NOMO-1 treated with DMSO at 0.1 percent for 48 hours (cell line): ENCODE data around the gene SHISA9.
"Not testable (repeated sequence)": the region's sequence is repeated elsewhere in the genome, so short reads cannot be mapped to it uniquely, and the experiment has no call there.

Experiments
- DNase-seq: peaks from one replicate; lab custom pipeline; 2025; ENCODE audit not compliant: unreplicated experiment; lab: John Stamatoyannopoulos, UW

SHISA9 gene

DNA sequence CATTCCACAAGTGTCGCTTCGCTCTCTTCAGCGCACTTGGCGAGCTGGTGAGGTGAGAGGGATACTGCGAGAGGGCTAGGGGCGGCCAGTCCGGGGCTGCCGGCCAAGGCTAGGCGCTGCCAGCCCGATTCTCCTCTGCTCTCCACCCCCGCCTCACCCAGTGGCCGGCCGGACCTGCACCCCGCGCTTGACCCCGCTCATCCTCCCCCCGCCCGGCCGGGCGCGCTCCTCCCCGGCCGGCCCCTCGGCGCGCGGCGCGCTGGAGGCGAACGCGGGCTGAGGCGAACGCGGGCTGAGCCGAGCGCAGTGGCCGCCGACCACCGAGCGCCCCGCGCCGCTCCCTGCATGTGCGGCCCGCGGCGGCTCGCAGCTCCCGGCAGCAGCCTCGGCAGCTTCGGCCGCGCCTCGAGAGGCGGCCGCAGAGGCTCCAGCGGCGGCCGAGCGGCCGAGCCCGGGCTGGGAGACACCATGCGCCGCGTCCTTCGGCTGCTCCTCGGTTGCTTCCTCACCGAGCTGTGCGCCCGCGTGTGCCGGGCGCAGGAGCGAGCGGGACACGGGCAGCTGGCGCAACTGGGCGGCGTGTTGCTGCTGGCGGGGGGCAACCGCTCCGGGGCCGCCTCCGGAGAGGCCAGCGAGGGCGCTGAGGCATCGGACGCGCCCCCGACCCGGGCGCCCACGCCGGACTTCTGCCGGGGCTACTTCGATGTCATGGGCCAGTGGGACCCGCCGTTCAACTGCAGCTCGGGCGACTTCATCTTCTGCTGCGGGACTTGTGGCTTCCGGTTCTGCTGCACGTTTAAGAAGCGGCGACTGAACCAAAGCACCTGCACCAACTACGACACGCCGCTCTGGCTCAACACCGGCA, at the start of gene SHISA9:
Gene SHISA9, plus strand, starts transcription at position 2 of the 865 bp plus-strand sequence.
- DNase-seq = no peak

DNA sequence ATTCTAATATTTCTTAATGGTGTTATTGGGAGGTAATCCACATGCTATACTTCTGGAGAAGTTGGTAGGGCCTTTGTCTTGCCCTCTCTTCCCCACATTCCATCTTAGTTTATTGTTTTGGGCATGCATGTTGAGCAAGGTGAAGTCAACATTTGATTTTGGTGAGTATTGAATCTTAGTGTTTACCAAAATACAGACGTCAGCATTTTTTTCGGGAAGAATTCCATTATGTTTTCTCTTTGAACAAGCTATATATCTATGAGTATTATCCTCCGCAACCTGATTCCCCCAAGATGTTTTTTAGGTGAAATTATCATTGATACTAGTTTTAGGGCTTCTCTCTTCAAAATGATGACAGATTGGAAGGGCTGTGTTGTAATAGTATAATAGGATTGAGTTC, 47.4 kb upstream of the SHISA9 start:
- DNase-seq = no peak

DNA sequence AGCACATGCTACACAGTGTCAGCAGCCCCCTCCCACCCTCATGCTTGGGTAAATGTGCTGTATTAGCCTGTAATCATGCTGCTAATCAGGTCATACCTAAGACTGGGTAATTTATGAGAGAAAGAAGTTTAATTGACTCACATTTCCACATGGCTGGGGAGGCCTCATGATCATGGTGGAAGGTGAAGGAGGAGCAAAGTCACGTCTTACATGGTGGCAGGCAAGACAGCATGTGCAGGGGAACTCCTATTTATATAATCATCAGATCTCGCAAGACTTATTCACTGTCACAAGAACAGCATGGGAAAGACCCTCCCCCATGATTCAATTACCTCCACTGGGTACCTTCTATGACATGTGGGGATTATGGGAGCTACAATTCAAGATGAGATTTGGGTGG, 44.0 kb upstream of the SHISA9 start:
- DNase-seq = not testable (repeated sequence)

DNA sequence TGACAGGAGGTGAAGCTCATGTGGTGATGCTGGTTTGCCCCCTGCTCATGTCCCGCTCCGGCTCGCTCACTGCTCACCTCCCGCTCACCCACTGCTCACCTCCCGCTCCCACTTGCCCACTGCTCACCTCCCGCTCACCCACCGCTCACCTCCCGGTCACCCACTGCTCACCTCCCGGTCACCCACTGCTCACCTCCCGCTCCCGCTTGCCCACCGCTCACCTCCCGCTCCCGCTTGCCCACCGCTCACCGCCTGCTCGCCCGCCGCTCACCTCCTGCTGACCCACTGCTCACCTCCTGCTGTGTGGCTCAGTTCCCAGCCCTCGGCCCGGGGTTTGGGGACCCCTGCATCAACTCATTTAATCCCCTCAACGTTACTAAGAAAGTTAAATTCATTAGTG, 39.1 kb upstream of the SHISA9 start:
- DNase-seq = no peak

DNA sequence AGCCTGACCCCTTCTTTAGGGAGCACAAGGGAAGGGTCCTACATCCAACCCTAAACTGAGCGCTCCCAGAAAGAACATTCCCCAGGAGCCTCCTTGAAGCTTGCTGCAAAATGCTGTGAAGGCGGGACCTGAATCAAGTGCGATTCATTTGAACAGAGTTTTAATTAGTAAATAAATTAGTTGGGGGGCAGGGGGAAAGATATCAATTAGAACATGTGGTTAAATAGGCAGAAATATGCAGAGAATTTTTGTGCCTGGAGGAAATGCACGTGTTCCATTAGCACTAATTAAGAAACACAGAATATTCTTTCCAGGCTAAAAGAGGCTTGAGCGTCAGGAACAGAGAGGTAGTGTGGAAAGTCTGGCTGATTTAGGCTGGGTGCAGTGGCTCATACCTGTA, 38.5 kb upstream of the SHISA9 start:
- DNase-seq = no peak

DNA sequence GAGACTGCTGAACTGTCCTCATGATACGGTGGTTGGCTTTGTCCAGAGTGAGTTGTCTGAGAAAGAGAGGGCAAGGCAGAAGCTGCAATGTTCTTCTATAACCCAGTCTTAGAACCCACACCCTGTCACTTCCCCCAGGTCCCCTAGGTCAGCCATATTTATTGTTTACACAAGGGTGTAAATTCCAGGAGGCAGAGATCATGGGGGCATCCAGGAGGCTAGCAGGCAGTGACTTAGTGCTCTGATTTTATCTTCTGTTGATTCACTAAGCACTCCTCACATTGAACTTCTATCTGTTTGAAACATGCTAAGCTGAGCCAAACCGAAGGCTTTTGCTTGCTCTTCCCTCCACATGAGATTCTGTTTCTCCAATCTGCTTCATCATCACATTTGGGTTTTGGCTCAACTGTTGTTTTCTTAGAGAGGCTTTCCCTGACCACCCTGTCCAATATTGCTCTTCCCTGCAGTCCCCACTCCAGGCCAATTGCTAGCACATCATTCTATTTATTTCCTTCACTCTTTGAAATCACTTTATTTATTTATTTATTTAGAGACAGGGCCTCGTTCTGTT, 34.3 kb upstream of the SHISA9 start:
- no peak for DNase-seq

DNA sequence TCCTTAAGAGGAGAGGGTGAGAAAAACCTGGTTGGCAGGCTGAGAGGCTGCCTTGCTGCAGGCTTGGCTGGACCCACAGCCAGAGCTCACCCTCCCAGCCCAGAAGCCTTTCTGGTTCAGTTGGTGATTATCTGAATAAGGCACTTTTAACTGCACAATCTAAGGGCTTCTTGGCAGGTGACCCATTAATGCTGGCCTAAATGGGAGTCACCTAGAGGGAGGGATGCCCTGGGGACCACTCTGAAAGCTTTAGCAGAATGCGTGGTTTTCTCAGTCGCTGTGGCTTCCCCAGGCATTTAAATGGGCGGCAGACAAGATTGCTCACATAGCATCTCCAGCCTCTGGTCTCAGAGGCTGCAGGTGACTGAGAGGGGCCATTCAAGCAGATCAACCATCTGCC, 33.2 kb upstream of the SHISA9 start:
- no peak for DNase-seq

DNA sequence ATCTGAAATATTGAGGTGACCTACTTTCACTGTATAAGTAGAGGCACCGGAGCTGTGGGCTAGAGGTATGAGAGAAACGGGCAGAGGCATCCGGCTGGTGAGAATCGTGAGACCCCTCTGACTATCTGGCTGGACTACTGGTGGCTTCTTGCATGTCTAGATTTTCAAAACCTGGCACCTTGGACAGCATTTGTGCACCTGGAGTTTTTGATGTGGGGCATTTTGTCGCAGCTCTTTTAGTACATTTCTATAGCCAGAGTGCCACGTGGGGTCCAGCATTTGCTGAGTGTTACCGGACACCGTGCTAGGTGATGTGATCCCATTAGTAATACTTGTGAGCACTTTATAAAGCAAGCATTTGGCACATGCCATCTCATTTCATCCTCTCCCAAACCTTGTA, 32.6 kb upstream of the SHISA9 start:
- no peak for DNase-seq

DNA sequence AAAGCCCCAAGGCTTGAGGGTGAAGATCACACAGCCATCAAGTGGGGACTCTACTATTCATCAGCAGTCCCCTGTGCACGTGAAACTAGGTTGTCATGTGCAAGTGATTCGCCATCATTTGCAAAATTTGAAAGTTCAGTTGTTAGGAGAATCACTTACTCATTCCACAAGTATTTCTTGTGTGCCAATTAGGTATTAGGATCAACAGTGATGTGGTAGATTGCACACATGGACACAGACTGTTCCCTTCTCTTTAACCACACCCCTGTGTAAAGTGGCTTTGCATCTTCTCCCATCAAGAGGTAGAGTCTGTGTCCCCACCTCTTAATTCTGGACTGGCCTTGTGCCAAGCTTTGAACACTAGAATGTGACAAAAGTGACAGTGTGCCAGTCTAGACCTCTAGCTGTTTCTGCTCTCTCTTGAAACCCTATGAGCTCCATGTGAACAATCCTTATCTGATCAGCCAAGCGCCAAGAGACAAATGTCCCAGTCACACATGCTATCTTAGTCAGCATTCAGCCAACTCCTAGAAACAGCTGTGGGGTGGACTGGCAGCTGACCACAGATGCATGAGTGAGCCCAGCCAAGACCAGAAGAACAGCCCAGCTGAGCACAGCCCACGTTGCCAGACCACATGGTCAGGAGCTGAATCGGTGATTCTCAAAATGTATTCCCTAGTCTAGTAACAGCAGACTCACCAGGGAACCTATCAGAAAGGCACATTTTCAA, 31.5 kb upstream of the SHISA9 start:
- no peak for DNase-seq

DNA sequence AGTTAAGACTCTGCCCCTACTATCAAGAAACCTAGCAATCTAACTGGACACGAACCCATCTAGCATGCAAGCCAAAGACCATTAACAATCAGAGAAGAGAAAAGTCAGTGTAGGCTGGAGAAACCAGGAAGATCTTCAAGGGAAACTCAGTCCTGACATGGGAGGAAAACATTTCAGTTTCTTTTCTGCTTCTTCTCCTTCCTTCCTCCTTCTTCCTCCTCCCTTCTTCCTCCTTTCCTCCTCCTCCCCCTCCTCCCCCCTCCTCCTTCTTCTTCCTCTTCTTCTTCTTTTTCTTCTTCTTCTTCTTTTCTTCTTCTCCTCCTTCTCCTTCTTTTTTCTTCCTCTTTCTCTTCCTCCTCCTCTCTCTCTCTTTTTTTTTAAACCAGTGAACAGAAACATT, 29.6 kb upstream of the SHISA9 start:
- DNase-seq = no peak

DNA sequence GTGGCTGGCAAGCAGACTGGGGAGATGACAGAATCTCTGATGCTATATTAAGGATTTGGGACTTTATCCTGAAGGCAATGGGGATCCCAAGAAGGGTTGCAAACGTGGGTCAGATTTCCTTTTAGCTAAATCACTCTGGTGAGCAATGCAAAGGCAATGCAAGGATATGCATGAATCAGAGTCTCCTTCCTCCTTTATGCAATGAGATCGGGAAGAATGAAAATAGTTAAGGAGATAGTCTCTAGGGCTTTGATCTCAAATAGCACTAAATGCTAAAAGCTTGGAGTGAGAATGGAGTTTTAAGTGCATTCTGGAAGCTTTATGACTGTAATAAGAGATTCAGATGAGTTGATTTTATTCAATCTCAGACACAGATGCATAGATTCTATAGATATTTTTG, 27.2 kb upstream of the SHISA9 start:
- DNase-seq = no peak

DNA sequence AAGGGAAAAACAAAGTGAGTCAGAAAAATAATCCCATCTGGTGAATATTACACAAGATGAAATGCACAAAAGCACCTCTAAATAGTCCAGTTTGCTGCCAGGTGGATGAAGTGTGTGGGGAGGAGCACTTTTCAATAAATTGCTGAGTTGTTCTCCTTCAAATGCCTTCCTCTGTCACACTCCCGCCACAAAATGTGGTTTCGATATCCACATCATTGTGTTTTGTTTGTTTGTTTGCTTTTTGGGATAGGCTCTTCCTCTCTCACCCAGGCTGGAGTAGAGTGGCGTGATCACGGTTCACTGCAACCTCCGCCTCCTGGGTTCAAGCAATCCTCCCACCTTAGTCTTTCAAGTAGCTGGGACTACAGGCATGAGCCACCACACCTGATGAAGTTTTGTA, 24.6 kb upstream of the SHISA9 start:
- DNase-seq = no peak

DNA sequence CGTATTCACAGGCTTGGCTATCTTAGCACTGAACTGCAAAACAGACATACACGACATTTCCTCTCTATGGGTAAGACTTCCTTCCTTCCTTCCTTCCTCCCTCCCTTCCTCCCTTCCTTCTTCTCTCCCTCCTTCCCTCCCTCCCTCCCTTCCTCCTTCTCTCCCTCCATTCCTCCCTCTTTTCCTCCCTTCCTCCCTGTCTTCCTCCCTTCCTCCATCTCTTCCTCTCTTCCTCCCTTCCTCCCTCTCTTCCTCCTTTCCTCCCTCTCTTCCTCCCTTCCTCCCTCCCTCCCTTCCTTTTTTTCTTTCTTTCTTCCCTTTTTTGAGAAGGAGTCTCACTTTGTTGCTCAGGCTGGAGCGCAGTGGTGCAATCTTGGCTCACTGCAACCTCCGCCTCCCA, 22.4 kb upstream of the SHISA9 start:
- DNase-seq = no peak

DNA sequence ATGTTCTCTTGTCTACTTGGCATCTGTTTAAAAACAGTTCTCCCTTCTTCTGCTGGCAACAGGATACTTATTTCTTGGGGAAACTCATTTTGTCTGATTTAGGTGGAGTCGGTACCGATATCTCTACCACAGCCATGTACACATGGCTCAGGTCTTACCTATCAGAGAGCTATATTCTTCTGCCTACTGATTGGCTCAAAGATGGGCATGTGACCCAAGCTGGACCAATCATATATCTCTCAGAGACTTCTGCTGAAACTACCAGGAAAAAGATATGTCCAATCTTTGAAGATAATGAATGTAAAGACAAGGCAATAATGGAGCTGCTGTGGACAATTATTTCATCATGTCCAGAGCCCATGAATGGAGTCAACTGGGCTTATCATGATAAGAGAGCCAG, 21.6 kb upstream of the SHISA9 start:
- no peak for DNase-seq

DNA sequence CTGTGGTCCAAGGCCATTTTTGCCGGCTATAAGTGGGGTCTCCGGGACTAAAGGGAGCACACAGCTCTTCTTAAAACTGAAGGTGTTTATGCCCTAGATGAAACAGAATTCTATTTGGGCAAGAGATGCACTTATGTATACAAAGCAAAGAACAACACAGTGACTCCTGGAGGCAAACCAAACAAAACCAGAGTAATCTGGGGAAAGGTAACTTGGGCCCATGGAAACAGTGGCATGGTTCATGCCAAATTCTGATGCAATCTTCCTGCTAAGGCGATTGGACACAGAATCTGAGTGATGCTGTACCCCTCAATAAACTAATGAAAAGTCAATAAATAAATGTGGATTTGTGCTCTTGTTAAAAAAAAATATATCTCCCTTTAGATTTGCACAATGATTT, 20.2 kb upstream of the SHISA9 start:
- no peak for DNase-seq

DNA sequence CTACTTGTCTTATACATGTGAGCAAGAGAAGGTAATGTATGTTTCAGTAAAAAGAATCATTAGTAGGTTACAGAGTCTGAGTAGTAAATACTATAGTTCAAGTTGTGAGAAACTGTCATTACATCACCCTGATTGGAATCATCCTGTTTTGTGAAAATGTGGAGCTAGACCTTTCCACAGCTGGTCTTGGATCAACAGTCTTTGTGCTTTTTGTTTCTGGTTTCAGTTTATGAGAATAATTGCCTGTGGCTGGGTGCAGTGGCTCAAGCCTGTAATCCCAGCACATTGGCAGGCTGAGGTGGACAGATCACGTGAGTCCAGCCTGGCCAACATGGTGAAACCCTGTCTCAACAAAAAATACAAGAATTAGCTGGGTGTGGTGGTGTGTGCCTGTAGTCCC, 19.7 kb upstream of the SHISA9 start:
- DNase-seq = no peak

DNA sequence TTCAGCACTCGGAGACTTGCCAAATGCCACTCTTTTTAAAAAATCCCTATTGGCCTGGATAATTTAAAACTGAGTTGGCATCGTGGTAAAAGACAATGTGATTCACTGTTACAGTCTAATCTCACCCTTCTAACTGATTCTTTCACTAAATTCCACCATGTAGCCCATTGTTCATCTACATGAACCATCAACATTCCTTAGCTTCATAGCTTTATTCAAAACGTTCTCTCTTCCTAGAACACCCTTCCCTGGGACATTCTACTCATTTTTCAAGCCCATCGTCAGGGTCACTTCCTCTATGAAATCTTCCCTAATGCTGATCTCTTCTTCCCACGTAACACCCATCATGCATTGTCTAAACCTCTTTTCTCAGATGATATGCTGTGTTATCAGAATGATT, 15.7 kb upstream of the SHISA9 start:
- DNase-seq = no peak

DNA sequence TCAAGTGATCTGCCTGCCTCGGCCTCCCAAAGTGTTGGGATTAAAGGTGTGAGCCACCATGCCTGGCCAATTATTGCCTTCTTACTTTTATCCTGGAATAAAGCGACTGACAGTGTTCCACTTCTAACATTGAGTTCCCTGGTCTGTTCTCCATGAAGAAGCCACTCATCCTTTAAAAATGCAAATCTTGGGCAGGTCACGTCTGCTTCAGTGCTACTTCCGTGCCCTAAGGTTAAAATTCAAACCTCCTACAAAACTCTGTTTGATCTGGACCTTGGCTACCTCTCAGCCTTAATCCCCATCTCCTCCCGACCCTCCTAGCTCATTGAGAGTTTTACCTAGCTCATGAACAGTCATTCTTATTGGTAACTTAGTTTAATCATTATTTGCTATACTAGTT, 9.6 kb upstream of the SHISA9 start:
- no peak for DNase-seq

DNA sequence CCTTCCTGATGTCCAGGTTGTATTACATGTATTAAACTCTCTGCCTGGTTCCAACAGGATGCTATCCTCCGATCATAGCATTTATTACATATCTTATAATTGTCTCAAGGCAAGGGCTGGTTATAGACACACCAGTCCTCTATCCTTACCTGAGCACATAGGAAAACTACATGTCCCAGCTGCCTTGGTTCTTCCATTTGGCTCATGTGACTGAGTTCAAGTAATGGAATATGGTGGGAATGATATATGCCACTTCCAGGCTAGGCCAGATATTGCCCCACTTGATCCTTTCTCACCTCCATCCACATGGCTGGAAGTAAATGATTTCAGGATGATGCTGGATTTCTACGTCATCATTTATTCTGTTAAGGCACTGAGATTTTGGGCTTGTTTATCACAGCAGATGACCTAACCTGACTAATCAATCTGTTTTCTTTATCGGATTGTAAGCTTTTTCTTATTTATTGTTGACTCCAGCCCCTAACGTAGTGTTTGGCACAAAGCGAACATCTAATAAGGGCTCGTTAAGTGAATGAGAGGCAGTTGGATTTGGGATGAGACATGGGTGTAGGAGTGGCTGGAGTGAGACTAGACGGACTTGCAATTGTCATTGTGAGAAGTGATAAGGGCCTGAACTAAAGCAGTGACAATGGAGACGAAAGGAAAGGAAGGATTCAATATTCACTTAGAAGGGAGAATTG, 8.2 kb upstream of the SHISA9 start:
- no peak for DNase-seq

DNA sequence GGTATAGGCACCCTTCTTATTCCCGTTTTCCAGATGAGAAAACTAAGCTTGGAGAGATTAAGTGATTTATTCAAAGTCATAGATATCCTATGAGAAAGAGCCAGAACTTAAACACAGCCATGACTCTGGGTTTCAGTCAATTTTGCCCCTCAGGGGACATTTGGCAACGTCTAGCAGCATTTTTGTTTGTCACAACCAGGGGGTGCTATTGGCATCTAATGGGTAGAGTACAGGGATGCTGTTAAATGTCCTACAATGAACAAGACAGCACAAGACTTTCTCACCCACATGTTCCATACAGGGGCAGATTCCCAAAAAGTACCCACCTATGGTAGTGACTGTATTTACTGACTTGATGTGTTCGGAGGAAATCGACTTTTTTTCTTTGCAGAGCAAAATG, 4.8 kb upstream of the SHISA9 start:
- DNase-seq = no peak

DNA sequence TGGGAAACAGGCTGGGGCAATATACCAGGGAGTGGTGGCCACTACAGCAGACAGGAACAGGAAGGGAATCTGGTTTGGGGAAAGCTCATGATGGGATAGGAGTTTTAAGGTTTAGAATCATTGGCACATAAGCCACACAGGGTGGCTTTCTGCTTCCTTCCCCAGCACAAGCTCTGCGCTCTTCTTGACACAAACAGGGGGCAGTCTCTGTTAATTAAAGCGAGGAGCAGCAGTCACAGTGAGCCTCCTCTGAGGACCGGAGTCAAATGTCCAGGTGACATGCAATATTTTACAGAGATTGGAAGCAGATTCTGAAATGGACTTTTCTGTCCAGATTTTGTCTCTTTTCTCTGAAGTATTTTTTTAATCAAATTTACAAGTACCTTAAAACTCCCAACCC, 2.8 kb upstream of the SHISA9 start:
- no peak for DNase-seq
